Stomach (tissue), 4 donors: ENCODE data around the gene GRID2IP.

Source experiments
- CTCF ChIP-seq, 7 experiments: fragments of 450-650 bp in 4 of 7; fragments of 200-600 bp in 3 of 7; sonication (generic) in 3 of 7; IDR thresholded peaks; one replicate each; pipeline ENCODE4 v1.5.1; 2016 to 2019; ENCODE audit warnings: antibody characterized with exemption in 7 of 7, control low read depth in 2 of 7, mild to moderate bottlenecking in 1 of 7
- EP300 ChIP-seq: sonication (generic); formaldehyde crosslinking; IDR thresholded peaks from one replicate; pipeline ENCODE4 v1.6.1; 2017; ENCODE audit warnings: antibody characterized with exemption
- POLR2A ChIP-seq, 4 donors: fragments of 450-650 bp; IDR thresholded peaks; one replicate each; pipeline ENCODE4 v1.6.1; 2016; ENCODE audit warnings: antibody characterized with exemption in 4 of 4, control low read depth in 2 of 4, mild to moderate bottlenecking in 1 of 4, moderate library complexity in 1 of 4
- POLR2AphosphoS5 ChIP-seq, 3 donors: sonication (generic); formaldehyde crosslinking; IDR thresholded peaks; one replicate each; pipeline ENCODE4 v1.6.1; 2016; ENCODE audit warnings: antibody characterized with exemption in 3 of 3

GRCh38 chr7:6496842-6497636, 54.2 kb downstream of the GRID2IP start:
- TF ChIP-seq CTCF (IDR thresholded peaks at IDR 0.05) (no peak), EP300 (no peak), POLR2A (IDR thresholded peaks at IDR 0.05) (no peak), POLR2AphosphoS5 (IDR thresholded peaks at IDR 0.05) (no peak)
